Measurements from ENCODE around the gene FBXL15.
A peak's percentile ranks its signal among the peaks of the same experiment; 100 is the strongest.

FBXL15 gene

GRCh38 chr10:102411341-102412255 lies 9.0 kb upstream of the FBXL15 start:
- DNase-seq: no peak

- no peak for DNase-seq
Measured at GRCh38 chr10:102412293-102412692, 8.3 kb upstream of the FBXL15 start.

GRCh38 chr10:102413053-102413705 lies 7.5 kb upstream of the FBXL15 start:
- peak in 4 of 6 experiments; percentile 12 to 41 (median 23) for DNase-seq

- no peak for DNase-seq
Measured at GRCh38 chr10:102413806-102414561, 6.7 kb upstream of the FBXL15 start.

- DNase-seq: no peak
Measured at GRCh38 chr10:102414749-102415148, 5.9 kb upstream of the FBXL15 start.

- no peak for DNase-seq
Measured at GRCh38 chr10:102416283-102416682, 4.4 kb upstream of the FBXL15 start.

GRCh38 chr10:102416695-102417094 lies 3.9 kb upstream of the FBXL15 start:
- no peak for DNase-seq

- no peak for DNase-seq
Measured at GRCh38 chr10:102418622-102419268, 1.9 kb upstream of the FBXL15 start, which contains the start of gene PSD. Gene PSD, minus strand, starts transcription at chr10:102418785. Its CDS starts 1,747 bp downstream, at chr10:102417038.

- peak; percentile 30 to 80 (median 68) for DNase-seq
Measured at GRCh38 chr10:102419269-102420180, 1.1 kb upstream of the FBXL15 start.

GRCh38 chr10:102420181-102420713 lies 389 bp upstream of the FBXL15 start:
- peak in 1 of 6 experiments; percentile 41 for DNase-seq

GRCh38 chr10:102421507-102421756 lies 796 bp downstream of the FBXL15 start:
- peak in 1 of 6 experiments; percentile 72 for DNase-seq

GRCh38 chr10:102421757-102422512 lies 1.3 kb downstream of the FBXL15 start:
- peak in 2 of 6 experiments; percentile 44 to 45 for DNase-seq

GRCh38 chr10:102422545-102423129 lies 2.0 kb downstream of the FBXL15 start:
- DNase-seq: peak in 3 of 6 experiments; percentile 28 to 43 (median 34)

- no peak for DNase-seq
Measured at GRCh38 chr10:102423372-102423968, 2.8 kb downstream of the FBXL15 start.

- no peak for DNase-seq
Measured at GRCh38 chr10:102424145-102424544, 3.5 kb downstream of the FBXL15 start.

- no peak for DNase-seq
Measured at GRCh38 chr10:102424916-102425315, 4.3 kb downstream of the FBXL15 start.

- DNase-seq: no peak
Measured at GRCh38 chr10:102425444-102425843, 4.8 kb downstream of the FBXL15 start.

GRCh38 chr10:102426803-102427287 lies 6.2 kb downstream of the FBXL15 start:
- DNase-seq: no peak

GRCh38 chr10:102429468-102429867 lies 8.8 kb downstream of the FBXL15 start:
- no peak for DNase-seq

Measured in stimulated activated naive CD4-positive, alpha-beta T cell (primary cell).